ENCODE results near the gene TLCD3B.
"Not testable (repeated sequence)": the region's sequence is repeated elsewhere in the genome, so short reads cannot be mapped to it uniquely, and the experiment has no call there.

TLCD3B gene

GRCh38 chr16:30025574-30025973 lies 5.5 kb downstream of the TLCD3B start:
- DNase-seq, result no peak

DNA sequence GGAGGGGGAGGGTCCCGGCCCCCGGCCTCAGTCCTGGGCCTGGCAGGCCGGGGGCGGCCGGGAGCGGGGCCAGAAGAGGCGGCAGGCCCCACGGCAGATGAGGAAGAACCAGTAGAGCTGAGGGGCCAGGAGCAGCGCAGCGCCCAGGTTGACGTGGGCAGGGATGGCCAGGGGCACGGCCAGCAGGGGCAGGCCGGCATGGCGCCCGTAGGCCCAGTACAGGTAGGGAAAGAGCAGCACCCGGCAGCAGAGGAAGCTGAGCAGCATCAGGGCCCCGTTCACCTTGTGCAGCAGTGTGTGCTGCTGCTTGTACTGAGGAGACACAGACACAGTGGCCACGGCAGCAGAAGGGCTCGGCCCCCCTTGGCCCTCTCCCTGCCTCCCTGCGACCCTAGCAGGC lies 5.9 kb downstream of the TLCD3B start:
- no peak for DNase-seq

DNA sequence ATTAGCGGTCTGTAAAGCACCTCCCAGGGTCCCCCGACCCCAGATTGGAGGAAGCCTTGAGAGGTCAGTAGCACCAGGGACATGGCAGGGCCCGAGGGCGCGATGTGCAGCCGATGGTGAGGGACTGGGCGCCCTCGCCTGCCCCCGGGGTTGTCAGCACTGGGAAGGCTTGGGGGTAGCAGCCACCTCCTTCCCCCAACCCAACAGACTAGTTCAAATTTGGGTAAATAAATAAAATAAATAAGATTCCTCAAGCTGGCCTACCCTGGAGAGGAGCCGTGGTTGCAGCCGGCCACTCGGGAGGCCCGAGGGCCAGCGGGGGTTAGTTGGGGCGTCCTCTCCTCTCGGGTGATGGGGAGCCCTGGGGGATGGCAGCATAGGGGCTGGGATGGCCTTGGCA lies 6.6 kb downstream of the TLCD3B start:
- no peak for DNase-seq

- DNase-seq, result no peak
These were observed 7.5 kb downstream of the TLCD3B start for GRCh38 chr16:30023586-30023985.

DNA sequence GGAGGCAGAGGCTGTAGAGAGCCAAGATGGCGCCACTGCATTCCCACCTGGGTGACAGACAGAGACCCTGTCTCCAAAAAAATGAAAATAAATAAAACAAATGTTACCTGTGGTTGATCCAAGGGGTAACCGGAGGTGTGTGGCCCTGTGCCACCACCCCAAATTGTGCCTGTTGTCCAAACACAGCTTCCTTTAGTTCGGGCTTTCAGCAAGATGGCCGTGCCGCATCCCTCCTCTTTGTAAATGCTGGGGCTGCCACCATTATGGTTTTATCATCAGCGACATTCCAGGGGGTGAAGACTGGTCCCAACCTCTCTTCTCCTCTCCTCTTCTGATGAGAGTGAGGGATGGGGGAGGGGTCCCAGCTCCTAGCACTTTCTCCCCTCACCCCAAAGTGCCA lies 8.2 kb downstream of the TLCD3B start, which contains the start of gene C16orf92:
Gene C16orf92, plus strand, starts transcription at position 312 of the 400 bp plus-strand sequence. CDS start 143 bp downstream, outside the sequence.
- DNase-seq, result no peak

GRCh38 chr16:30018731-30019158 lies 12.3 kb downstream of the TLCD3B start:
- DNase-seq, result peak; percentile 59

DNA sequence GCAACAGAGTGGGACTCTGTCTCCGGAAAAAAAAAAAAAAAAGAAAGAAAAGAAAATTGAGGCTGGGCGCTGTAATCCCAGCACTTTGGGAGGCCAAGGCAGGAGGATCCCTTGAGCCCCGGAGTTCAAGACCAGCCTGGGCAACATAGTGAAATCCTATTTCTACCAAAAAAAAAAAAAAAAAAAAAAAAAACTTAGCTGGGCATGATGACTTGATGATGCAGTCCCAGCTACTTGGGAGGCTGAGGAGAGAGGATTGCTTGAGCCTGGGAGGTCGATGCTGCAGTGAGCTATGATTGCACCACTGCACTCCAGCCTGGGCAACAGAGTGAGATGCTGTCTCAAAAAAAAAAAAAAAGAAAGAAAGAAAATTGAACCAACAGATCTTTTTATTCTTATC lies 13.1 kb downstream of the TLCD3B start:
- not testable (repeated sequence) for DNase-seq

- no peak for DNase-seq
These were observed 13.8 kb downstream of the TLCD3B start for GRCh38 chr16:30017277-30017656.

DNA sequence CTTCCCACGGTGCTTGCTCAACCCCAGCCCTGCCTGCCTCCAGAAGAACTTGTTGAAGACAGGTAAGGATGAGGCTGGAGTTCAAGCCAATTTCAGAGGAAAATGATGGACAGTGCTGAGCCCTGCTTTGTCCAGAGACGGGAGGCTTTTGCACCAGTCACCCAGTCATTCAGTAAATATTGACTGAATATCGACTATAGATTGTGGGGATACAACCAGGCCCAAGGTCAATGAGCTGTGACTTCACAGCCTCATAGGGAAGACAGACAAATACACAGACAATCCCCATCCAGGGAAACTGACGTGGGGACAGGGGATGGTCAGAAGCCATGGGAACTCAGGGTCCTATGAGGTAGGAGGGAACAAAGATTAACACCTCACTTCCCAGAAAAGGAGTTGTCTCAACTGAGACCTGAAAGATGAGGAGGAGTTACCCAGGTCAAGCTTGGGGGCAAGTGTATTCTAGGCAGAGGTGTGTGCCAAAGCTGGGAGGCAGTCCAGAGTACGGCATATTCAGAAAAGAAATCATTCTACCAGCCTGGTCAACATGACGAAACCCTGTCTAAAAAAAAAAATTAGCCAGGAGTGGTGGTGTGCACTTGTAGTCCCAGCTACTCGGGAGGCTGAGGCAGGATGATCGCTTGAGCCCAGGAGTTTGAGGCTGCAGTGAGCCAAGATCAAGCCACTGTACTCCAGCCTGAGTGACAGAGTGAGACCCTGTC lies 14.4 kb downstream of the TLCD3B start:
- DNase-seq, result no peak

- DNase-seq, result not testable (repeated sequence)
These were observed 15.6 kb downstream of the TLCD3B start for GRCh38 chr16:30015450-30015849.

- not testable (repeated sequence) for DNase-seq
These were observed 18.5 kb downstream of the TLCD3B start for GRCh38 chr16:30012598-30012997.

DNA sequence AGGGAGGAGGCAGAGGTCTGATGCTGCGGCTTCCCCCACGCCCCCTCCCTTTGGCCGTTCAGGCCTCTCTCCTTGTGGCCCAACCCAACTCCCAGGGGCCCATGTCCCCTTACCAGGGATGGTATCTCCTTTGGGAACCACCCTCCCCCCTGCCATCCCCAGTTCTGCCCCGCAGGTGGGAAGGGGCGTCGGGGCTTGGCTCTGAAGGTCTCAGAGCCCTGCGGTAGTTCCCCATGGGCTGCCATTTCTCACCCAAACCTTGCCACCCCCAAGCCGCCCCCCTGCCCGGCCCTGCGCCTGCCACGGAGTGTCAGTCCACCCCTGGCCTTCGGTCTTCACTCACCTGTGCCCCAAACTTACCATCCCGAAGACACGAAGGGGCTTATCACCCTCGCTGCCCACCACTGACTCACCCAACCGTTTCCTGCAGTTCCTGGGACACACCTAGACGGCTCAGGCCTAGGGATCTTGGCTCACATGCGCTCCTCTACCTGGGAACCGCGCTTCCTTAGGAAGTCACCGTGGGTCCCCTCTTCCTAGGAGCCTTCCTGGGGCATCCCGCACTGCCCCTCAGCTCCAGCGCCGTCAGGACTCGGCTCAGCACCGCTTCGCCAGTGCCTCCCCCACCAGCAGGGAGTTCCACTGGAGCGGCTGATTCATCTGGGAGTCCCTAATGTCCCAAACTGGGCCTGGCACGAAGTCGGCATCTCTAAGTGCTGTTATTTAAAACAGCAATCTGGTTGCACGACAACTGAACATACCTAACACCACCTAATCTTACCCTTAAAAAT lies 19.2 kb downstream of the TLCD3B start:
- DNase-seq, result no peak

DNA sequence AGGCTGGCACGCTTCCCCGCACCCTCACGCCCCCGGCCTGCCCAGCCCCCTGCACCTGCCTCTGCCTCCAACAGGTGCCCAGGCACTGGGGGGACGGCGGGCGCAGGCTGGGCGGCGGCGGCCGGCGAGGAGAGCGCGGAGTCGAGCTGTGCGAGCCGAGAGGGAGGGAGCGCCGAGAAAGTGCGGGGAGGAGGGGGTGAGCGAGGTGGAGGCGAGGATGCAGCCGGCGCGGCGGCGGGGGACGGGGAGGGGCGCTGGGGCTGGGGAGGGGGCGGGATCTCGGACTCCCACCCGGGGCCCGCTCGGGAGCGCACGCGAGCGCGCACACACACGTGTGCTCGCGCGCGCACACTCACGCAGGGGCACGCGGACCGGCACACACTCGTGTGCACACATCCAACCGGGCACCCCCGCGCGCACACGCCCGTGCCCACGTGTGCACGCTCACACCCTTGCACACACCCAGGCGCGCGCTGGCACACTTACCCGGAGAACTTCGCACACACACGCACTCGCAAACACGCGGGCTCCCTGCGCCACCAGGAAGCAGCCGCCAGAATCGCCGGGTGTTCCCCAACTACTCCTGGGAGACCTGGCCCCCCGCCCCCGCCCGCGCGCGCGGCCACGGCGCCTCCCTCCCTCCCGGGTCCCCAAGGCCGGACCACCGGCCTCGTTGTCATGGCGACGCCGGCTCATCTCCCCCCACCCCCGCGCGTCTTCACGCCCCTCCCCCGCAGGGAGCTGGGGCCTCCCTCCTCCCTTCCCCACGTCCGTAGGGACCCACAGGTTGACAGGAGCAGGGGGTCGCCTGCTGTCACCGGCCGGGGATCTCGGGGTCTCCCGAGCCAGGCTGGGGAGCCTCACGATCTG lies 20.0 kb downstream of the TLCD3B start, which contains the start of gene DOC2A:
Gene DOC2A, minus strand, starts transcription at position 184 of the 870 bp plus-strand sequence. CDS start 805 bp downstream, outside the sequence.
- no peak for DNase-seq

DNA sequence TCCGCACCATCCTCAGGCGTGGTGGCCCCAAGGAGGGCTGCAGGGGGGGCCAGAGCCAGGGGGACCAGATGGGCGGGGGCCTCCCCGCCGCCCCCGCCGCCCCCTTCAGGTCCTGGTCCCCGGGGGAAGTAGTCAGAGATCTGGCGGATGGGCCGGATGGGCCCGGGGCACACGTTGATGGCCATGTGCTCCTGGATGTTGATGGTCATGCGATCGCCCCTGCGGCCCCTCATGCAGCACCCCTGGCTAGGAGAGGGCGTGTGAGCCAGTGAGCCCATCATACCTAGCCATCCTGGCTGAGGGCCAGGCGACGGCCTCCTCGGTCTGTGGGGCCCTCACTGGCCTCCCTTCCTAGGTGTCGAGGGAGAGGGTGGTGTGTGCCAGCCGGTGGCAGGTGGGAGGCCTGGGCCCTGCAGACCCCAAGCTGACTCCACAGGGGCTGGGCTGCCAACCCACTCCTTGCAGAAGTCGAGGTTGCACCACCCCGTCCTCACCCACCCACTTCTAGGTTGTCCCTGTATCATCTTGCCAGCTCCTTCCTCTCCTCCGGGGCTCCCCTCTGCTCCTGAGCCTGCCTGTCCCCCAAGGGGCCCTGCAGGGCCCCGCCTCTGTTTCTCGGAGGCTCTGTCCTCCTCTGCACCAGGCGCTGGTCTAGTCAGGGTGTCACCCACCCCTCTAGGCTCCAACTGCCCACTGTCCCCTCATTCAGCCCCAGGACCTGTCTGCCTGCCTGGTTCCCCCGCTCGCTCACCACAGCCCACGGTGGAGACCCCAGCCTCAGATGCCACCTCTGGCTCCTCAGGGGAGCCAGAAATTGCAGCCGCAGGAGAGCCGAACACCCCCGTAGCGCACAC lies 20.9 kb downstream of the TLCD3B start:
- DNase-seq, result no peak

- DNase-seq, result no peak
These were observed 21.8 kb downstream of the TLCD3B start for GRCh38 chr16:30009085-30009862.

- no peak for DNase-seq
These were observed 23.6 kb downstream of the TLCD3B start for GRCh38 chr16:30007378-30007895.

DNA sequence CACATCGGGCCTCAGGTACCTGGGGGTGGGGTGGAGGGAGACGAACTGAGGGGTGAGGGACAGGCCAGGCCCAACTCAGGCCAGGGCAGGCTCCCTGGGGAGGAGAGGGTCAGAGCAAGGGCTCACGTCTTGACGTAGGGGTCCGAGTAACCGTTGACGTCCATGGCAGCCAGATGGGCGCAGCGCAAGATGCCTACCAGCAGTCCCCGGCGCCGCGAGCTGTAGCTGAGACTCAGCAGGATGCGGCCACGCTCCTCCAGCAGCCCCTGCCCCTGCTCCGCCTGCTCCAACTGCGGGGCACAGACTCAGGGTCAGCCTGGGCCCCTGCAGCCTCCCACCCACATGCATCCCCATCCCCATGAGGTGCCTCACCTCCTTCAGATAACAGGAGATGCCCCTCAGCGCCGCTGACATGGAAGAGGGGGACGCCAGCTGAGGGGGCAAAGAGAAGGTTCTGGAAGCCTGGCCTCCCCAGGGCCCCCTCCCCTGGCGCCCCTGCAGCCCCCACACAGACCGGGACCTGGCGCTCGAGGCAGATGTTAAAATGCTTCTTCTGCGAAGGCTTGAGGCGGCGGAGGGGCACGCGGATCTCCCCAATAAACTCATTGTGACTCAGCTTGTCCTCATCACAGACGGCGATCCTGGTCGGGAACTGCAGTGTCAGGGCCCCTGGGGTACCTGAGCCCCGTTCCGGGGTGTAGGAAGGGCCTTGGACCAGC lies 24.3 kb downstream of the TLCD3B start:
- DNase-seq, result no peak

DNA sequence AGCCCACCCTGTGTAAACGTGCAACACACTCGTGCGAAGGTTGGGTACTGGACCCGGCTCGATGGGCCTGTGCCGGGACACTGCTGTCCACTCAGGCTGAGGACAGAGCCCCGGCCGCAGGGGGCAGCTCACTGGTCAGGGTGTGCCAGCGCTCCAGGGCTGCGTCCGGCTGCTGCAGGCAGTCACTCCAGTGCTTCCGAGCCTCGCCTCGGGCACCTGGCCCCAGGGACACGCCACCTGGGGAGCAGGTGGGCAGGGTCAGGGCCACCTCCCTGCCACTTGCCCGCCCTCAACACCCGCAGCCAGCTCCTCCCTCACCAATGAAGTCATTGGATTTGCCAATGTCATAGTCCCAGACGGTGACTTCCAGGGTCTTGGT lies 25.0 kb downstream of the TLCD3B start:
- DNase-seq, result no peak

DNA sequence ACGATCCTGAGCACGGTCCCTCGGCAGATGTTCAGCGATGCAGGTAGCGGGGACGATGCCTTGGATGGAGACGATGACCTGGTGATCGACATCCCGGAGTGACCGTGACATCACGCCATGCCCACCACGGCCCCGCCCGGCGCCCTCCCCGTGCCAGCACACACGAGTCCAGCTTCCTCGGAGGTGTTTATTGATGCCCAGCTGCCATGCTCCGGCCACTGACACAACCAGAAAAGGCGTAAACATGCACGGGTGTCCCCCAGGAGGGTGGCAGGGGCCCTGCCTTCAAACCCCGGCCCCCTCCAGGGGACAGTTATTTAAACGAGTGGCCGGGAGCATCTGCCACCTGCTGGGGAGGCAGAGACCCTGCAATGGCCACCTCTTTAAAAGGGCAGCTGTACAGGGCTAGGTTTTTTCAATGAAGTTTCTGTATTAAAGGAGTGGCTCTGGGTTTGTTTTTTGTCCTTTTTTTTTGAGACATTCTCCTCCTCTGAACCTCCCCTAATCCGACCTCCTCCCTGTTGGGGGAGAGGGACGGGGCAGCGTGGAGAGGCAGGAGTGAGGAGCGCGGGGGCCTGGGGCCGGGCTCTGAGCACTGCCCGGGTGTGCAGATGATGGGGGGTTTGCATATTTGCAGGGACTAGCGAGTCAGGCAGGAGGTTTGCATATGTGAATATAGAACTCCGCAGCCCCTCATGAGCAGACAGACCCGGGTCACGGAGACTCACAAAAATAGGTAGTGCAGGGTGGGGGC lies 25.6 kb downstream of the TLCD3B start:
- DNase-seq, result peak; percentile 41
